ENCODE measurements around the gene RRM2.

Gene RRM2

DNA sequence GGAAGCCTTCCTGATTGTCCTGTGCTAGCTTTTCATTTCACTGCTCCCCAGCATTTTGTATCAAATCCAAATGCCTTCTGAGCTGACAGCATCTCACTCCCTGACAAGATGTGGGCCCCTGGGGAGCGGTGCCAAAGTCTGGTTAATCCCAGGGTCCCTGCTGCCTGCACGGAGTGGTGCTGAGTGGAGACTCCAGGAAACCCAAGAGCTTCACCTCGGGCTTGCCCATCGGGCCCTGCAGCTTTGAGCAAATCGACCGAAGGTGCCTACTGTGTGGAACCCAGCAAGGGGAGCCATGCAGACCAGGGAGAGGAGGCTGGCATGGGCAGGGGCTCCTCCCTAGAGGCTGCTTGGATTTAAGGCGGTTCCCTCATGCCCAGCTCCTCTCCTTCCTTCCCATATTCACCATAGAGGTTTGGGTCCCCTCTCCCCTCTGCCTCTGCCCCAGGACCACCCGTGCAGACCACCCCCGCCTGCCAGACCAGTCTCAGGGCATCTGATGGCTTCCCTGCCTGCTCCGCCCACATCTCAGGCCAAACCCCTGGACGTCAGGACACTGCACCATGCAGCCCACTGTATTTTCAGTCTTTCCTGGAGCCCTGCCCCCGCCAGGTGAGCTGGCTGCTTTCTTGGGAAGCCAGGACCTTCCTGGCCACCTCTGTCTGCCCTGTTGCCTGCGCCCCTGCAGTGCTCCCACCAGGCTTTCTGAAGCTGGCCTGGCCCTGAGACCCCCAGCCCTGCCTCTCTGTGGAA is 37.8 kb downstream of the RRM2 start:
- no peak for DNase-seq

- DNase-seq = no peak
Measured at GRCh38 chr2:10161206-10161931, 38.8 kb downstream of the RRM2 start.

- no peak for DNase-seq
Measured at GRCh38 chr2:10161961-10162441, 39.5 kb downstream of the RRM2 start.

GRCh38 chr2:10162586-10163497 is 40.3 kb downstream of the RRM2 start:
- no peak for DNase-seq

DNA sequence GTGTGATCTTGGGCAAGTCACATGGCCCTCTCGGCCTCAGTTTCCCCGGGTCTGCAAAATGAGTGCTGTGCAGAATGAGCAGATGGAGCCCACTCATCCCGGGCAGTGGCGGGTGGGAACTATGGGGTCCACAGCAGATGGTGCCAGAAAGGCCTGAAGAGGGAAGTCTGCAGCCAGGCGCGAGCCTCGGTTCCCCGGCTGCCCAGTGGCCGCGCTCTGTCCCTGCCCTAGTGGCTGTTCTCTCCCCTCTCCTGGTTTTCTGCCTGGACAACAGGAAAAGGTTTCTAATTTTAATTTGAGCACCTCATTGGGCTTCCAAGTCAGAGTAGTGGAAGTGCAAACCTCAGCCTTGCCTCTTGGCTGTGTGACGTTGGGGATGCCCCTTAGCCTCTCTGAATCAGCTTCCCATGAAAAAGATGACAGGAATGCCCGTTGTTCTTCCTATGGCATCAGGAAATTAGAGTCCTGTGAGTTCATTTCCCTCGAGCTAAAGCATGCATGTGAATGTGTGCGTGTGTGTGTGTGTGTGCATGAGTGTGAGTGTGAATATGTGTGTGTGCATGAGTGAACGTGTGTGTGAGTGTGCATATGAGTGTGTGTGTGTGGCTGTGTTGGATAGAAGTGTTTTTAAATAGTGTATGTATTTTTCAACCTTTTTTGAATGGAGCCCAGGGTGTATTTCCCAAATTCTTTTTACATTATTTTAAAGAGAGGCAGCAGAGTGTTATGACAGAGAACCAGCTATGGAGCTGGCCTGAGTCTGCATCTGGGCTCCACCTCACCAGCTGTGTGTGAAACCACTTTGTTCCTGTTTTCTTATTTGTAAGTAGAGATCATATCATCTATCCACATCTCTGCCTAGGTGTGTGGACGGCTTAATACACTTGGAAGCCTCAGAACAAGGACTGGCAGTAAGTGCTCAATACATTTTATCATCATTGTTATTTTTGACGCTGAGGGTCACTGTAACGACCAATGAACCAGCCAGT is 41.3 kb downstream of the RRM2 start:
- no peak for DNase-seq

DNA sequence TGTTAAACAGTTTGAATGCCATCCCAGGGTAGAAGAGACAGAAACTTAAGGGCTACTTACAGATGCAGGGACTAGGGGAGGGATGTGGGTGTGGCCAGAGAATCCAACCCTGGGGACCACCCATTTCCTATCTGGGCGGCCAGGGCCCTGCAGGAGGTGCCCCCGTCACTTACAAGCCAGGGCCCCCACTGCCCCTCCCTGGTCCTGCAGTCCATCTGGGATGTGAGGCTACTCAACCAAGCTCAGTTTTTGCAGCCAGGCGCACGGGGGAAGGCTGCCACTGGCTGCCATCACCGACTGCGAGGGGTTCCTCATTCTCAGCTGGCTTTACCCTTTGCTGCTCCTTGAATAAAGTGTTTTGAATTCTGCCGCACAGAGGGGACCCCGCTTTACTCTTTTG is 42.1 kb downstream of the RRM2 start:
- DNase-seq = no peak

DNA sequence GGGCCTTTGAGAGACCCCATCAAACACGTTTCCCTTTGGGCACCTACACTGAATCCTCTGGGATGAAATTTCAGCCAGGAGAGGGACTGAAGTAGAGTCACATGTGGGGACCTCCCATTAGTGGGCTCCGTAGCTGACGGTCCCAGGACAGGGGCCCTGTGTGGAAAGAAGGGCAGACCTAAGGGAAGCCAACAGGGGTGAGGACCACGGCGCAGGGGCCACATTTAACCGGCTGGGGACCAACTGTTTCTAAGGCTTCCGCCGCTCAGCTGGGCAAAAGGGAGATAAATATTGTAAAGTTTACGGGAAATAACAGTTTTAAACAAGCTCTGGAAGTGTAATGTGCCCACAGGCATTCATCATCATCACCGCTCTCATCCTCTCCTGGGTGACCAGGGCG is 42.7 kb downstream of the RRM2 start:
- no peak for DNase-seq

- DNase-seq = no peak
Measured at GRCh38 chr2:10165861-10166675, 43.5 kb downstream of the RRM2 start.

DNA sequence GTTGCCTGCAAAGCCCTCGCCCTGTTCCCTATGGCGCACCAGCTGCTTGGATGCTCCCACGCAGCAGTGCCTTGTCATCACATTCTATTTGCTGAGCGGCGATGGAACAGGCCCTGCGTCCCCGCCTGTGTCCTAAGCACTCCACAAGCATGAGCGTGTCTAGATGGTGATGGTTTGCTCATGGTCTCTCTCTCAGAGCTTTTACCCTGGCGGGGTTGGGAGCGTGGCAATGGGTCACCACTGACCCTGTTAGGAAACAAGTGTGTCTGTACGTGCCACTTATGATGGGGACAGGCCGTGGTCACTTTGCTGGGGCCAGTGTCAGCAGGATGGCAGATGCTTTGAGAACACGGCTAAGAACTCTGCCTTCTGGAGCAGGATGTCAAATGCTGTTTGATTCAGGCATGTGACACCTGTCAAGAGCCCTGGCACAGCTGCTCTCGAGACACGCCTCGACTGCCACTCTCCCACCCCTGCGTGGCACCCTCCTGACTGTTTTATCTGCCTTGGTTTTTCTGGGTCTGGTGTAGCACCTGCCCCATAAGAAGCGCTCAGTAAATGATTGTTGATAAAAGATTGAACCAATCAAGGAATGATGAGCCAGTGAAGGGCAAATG is 44.2 kb downstream of the RRM2 start:
- DNase-seq = no peak

- no peak for DNase-seq
Measured at GRCh38 chr2:10167316-10167715, 44.8 kb downstream of the RRM2 start.

GRCh38 chr2:10168221-10168620 is 45.7 kb downstream of the RRM2 start:
- DNase-seq = no peak

DNA sequence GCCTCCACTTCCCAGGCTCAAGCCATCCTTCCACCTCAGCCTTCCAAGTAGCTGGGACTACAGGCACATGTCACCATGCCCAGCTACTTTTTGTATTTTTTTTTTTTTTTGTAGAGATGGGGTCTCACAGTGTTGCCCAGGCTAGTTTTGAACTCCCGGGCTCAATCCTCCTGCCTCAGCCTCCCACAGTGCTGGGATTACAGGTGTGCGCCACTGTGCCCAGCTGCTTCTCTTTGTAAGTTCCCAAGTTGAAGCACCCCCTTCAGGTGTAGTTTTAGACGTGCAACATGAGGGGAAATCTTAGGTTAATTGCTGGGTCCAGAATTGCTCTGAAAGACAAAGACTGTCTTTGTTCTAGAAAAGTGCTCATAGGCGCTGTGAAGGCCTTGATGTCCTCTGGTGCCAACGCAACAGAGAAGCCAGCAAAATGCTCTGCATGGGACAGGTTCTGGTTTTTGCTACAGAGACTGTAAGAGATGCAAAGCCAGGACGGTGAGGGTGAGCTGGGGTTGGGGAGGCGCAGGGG is 46.6 kb downstream of the RRM2 start:
- no peak for DNase-seq

DNA sequence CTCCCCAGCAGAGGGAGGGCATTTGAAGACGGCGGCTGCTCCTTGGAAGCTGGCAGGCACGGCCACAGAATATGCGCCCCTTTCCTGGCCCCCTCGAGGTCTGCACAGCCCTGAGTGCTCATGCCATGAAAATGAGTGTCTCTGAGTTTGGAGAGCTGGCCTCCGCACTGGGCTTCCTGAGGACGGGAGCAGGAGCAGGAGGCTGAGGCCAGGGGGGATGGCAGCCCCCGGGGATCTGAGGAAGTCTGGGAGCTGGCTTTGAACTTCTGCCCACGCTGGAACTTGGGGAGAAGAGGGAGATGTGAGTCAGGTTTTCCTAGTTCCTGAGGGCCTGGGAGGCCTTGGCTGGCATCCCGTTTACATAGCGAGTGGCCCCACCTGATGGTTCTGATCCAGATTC is 47.0 kb downstream of the RRM2 start:
- no peak for DNase-seq

DNA sequence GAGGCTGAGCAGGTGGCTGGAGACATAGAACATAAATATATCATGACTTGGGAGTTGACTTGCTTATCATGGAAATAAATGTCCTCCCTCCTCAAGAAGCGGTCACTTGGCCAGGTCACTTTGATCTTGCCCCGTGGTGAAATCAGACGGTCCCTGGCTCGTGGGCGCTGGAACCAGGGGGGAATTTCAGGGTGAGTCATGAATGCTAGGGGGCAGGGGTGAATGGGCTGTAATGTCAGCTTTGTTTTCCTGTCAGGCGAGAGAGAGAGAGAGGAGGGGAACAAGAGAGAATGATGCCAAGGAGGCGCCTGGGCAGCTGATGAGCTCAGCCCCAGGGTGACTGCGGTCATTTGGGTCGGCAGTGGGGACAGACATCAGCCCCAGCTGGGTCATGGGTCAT is 47.7 kb downstream of the RRM2 start:
- no peak for DNase-seq

- no peak for DNase-seq
Measured at GRCh38 chr2:10171006-10171800, 48.7 kb downstream of the RRM2 start.

DNA sequence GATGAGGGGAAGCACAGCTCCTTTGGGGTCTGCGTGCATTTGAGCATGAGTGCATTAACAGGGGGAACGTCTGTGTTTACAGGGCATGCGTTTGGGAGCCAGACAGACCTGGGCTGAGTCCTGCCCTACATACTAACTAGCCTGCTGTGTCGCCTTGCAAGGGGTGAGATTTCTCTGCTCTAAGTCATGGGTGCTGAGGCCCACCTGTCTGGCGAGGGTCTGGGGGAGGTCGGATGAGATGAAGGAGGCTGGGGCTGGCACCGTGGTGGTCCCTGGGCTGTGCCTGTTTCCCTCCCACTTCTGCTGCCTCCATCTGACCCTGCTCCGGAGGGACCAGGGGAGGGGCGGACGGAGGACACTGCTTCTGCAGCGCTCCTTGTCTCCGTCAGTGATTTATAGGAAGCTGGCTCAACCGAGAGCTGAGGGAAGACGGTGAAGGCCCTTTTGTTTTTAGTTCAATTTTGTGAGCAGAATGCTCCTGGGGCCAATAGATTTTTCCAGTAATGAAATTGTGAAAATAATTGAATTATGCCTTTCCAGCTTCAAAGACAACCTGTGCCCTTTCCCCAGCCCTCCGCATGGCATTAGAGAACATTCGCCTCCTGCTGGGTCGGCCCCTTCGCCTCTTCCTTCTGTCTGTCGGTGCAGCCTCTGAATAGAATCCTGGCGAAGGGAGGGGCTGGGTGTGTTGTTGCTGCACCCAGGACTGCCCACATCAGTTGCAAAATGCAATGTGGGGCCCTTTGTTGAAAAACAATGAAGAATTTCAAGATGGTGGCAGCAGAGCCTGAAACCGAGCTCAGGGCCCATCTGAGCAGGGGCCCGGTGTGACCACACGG is 49.7 kb downstream of the RRM2 start:
- no peak for DNase-seq

DNA sequence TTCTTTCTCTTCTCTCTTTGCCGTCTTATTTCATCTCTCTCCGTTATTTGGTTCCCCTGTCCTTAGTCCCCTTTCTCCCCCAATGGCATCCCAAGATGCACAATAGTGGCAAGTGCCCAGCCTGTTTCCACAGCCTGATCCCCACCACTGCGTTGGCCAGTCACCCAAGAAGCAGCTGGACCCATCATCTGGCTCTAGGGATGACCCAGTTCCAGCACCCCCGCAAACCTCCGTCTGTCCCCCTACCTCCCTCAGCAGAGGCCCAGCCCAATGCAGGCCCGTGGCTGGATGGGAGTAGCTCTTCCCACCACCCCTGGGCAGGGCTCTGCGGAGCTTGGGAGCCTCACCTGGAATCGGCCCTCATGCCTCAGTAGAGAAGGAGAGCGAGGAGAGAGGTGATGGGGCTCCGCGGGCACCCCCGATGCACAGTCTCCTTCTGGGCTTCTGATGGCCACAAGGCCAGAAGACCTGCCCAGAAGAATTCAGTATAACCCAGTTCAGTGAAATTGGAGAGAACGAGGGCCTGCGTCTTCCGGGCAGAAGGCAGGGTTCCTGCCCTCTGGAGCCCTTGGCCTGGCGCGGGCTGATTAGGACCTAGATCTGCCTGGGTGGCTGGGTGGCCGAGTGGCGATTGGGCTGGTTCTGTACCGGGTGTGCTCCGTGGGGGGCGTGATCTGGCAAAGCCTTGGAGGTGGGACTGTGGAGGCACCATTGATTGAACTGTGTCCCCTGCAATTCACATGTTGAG is 50.9 kb downstream of the RRM2 start:
- no peak for DNase-seq

- DNase-seq = no peak
Measured at GRCh38 chr2:10174173-10174572, 51.6 kb downstream of the RRM2 start.
